Activated CD4-positive, alpha-beta T cell treated with anti-CD3 and anti-CD28 coated beads for 36 hours (primary cell): ENCODE results near the gene MTMR3. TPM values are rescaled to one million over a fixed set of nuclear protein-coding genes. Genes with fewer than 3 reads are reported as not detected.
A peak's percentile ranks its signal among the peaks of the same experiment; 100 is the strongest.
"Not testable (repeated sequence)": the region's sequence is repeated elsewhere in the genome, so short reads cannot be mapped to it uniquely, and the experiment has no call there.

Source experiments
- ATAC-seq: fragments of 200-7000 bp; cut with Tn5 transposase; one replicate; pipeline ENCODE4 v1.10.0; 2021; ENCODE audit warnings: mild to moderate bottlenecking, moderate library complexity
- CTCF ChIA-PET: fragments of 350-600 bp; sonication (Branson Sonifier 250); formaldehyde crosslinking; loops from one replicate; lab custom pipeline; 2021; ENCODE audit warnings: antibody characterized with exemption; lab: Charles Lee
- POLR2A ChIA-PET: fragments of 350-600 bp; sonication (Branson Sonifier 250); formaldehyde crosslinking; loops from one replicate; lab custom pipeline; 2021; ENCODE audit warnings: antibody characterized with exemption, inconsistent platforms; lab: Charles Lee
- DNase-seq: peaks from one replicate; pipeline ENCODE4 v3.0.0-alpha.2; 2020
- H3K27ac Mint-ChIP-seq: one replicate; pipeline ENCODE4 v1.8.0; 2021; ENCODE audit warnings: mixed read lengths
- H3K27me3 Mint-ChIP-seq: one replicate; pipeline ENCODE4 v1.8.0; 2021; ENCODE audit warnings: mixed read lengths
- H3K36me3 Mint-ChIP-seq: one replicate; pipeline ENCODE4 v1.8.0; 2021; ENCODE audit warnings: low read depth, mixed read lengths
- H3K4me1 Mint-ChIP-seq: one replicate; pipeline ENCODE4 v1.8.0; 2021; ENCODE audit warnings: mixed read lengths
- H3K4me3 Mint-ChIP-seq: one replicate; pipeline ENCODE4 v1.8.0; 2021; ENCODE audit warnings: mild to moderate bottlenecking, moderate library complexity, mixed read lengths
- H3K9me3 Mint-ChIP-seq: one replicate; pipeline ENCODE4 v1.8.0; 2021; ENCODE audit warnings: low read depth, mixed read lengths
- intact Hi-C, 2 experiments: fragments of 100-400 bp; cut with DNase I in 1 of 2; cut with micrococcal nuclease in 1 of 2; formaldehyde crosslinking; loops; one replicate each; pipeline versions ENCODE4 v1.14.2 to v1.15.1; 2022 to 2024; cut with DNase I, micrococcal nuclease
- total RNA-seq, 2 experiments: library from RNA; stranded (reverse); gene quantifications; one replicate each; pipeline ENCODE4 v1.2.3, GENCODE V29; 2021

The MTMR3 gene
- total RNA-seq, 2 experiments from 2014 or later = 19.2 to 22.8 TPM

DNA sequence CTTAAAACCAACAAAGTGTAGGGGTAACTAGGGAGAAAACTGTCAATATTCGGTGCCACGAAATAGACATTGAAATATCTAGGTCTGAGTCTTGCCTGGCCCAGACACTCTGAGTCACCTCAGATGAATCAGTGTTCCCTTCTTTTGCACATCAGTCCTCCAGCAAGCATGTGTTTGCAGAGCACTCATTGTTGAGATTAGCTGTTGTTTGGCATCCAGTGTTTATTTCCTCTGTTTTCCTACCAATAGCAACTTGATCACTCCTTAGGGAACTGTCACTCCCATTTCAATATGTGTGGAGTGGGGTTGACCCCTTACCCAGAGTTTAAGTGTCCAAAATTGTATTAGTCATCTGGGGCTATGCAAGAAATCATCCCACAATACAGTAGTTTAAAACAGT lies 40.2 kb upstream of the MTMR3 start:
- ChIA-PET CTCF (interaction anchor here (0.6 to 0.7 kb wide), 2 partner anchors 137 to 764 kb away, joined by 3 read pairs; no protein-coding TSS in a partner anchor), POLR2A (no interaction called here)
- DNase-seq (peak; percentile 12), ATAC-seq (no peak)
- peaks cover under 1% of the 10 kb centered on the region for H3K36me3 Mint-ChIP-seq
- no peaks in the 10 kb centered on the region for H3K27me3 Mint-ChIP-seq
- H3K4me1 Mint-ChIP-seq = peaks cover 15% of the 10 kb centered on the region
- peaks cover 4% of the 10 kb centered on the region for H3K9me3 Mint-ChIP-seq
- no peak overlapping the region for H3K4me3 Mint-ChIP-seq
- no peak overlapping the region for H3K27ac Mint-ChIP-seq
- intact Hi-C loops = no loop called here

DNA sequence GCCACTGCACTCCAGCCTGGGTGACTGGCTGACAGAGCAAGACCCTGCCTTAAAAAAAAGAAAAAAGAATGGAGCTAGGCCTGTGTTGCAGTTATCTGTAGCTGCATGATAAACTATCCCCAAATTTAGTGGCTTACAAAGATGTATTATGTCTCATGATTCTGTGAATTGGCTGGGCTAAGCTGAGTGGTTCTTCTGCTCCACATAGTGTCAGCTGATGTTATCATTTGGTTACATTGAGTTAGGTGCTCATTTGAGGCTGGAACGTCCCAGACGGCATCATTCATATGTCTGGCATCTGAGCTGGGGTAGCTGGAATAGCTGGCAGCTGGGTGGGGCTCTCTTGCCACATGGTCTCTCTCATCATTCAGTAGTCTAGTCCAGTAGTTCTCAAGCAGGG lies 36.7 kb upstream of the MTMR3 start:
- no peak for DNase-seq
- CTCF ChIA-PET = interaction anchor here (0.6 kb wide), 1 partner anchor 8 kb away, joined by 3 read pairs; the partner anchor contains the start of gene ASCC2
- no peak overlapping the region for H3K4me3 Mint-ChIP-seq

DNA sequence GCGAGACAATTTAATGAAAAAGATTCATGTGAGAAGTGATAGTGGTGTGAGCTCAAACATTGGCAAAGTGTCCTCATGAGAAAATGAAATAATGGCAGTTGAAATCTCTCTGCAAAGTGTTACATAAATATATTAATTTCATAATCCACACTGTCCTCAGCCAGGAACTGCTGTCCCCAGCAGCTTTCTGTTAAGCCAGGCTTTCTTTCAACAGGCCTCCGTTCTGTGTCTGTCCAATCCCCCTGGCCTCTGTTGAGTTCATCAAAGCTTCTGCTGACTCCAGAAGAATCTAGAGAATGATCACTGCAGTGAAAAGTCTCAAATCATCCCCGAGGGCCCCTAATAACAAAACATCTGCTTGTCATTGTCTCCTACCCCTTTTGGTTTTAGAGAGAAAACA lies 34.9 kb upstream of the MTMR3 start:
- no peak overlapping the region for H3K27ac Mint-ChIP-seq
- ATAC-seq = no peak
- CTCF ChIA-PET = interaction anchor here (1.1 kb wide), 1 partner anchor 9 kb away, joined by 3 read pairs; no protein-coding TSS in a partner anchor
- no peak for DNase-seq
- intact Hi-C loops = no loop called here
- peaks cover 4% of the 10 kb centered on the region for H3K9me3 Mint-ChIP-seq
- H3K4me3 Mint-ChIP-seq = no peak overlapping the region
- POLR2A ChIA-PET = no interaction called here
- H3K4me1 Mint-ChIP-seq = no peaks in the 10 kb centered on the region
- H3K27me3 Mint-ChIP-seq = no peaks in the 10 kb centered on the region
- H3K36me3 Mint-ChIP-seq = no peaks in the 10 kb centered on the region

More for the DNA sequence above, 36.7 kb upstream of the MTMR3 start:
- POLR2A ChIA-PET = no interaction called here
- peaks cover 5% of the 10 kb centered on the region for H3K4me1 Mint-ChIP-seq
- no peaks in the 10 kb centered on the region for H3K36me3 Mint-ChIP-seq
- no peak overlapping the region for H3K27ac Mint-ChIP-seq
- no peak for ATAC-seq
- intact Hi-C loops = no loop called here
- H3K27me3 Mint-ChIP-seq = no peaks in the 10 kb centered on the region
- H3K9me3 Mint-ChIP-seq = peaks cover 4% of the 10 kb centered on the region

DNA sequence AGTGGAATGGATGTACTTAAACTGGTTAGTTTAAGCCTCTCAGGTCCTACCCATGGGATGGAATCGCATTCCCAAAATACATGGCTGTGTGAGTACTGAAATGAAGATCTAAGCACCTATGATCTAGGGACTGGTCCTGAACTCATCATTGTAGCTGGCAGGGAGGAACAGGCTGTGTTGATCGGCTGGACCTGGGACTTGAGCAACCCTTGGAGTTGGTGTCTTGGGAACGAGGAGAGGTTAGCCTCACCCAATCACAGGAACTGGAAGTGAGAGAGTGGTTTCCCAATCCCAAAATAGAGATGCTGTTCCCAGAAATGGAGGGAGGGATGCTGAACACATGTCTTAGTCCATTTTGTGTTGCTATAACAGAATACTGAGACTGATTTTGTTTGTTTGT lies 28.5 kb upstream of the MTMR3 start:
- ChIA-PET CTCF (interaction anchor here (0.7 kb wide), 1 partner anchor 228 kb away, joined by 3 read pairs; no protein-coding TSS in a partner anchor), POLR2A (interaction anchor here (0.7 kb wide), 1 partner anchor 14 kb away, joined by 9 read pairs; no protein-coding TSS in a partner anchor)
- Mint-ChIP-seq H3K36me3 (no peaks in the 10 kb centered on the region), H3K9me3 (no peaks in the 10 kb centered on the region), H3K27me3 (no peaks in the 10 kb centered on the region), H3K27ac (no peak overlapping the region), H3K4me1 (no peaks in the 10 kb centered on the region), H3K4me3 (no peak overlapping the region)
- intact Hi-C loops = no loop called here
- ATAC-seq (no peak), DNase-seq (no peak)

DNA sequence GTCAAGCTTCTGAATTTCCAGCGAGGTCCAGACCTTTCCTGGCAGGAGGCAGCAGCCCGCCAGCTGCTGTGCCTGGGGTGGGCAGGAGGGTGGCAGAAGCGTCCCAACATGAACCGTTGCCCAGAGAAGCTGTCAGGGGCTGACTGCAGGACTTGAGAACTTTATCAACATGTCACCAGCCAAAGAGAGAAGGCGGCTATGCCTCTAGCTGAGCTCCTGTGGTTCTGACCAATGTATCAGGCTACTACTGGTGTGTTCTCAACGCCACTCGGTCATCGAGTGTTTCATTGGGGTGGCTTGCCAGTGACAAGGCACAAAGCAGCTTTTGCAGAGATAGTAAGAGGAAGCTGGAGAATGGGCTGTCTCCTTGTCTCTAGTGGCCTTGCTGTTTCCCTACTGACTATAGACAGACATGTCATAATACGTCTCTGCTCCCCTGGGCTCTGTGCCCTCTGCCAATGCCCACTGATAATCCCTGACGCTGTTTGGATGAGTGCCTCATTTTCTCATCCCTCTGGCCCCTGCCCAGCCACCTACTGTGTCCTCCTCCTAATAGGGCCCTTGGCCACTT lies 27.3 kb upstream of the MTMR3 start:
- POLR2A ChIA-PET = no interaction called here
- Mint-ChIP-seq H3K9me3 (no peaks in the 10 kb centered on the region), H3K36me3 (no peaks in the 10 kb centered on the region), H3K27me3 (no peaks in the 10 kb centered on the region), H3K27ac (no peak overlapping the region), H3K4me1 (no peaks in the 10 kb centered on the region), H3K4me3 (no peak overlapping the region)
- intact Hi-C loops = no loop called here
- CTCF ChIA-PET = interaction anchor here (1.1 kb wide), 1 partner anchor 53 kb away, joined by 3 read pairs; no protein-coding TSS in a partner anchor
- ATAC-seq = no peak
- no peak for DNase-seq

DNA sequence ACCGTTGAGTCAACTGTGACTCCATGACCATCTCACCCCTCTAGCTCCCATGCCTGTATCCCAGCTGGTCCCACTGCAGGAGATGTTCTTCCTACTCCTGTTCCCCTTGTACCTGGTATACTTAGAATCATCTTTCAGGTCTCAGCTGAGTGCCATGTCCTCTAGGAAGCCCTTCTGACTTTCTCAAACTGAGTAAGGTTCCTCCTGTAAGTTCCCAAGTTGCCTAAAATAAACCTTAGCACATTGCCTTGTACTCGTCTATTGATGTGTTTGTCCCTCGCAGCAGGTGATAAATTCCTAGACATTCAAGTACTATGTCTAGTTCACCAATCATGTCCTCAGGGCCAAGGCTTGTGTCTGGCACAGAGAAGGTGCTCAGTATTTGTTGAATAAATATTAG lies 26.5 kb upstream of the MTMR3 start:
- intact Hi-C loops = no loop called here
- Mint-ChIP-seq H3K4me3 (no peak overlapping the region), H3K9me3 (no peaks in the 10 kb centered on the region), H3K4me1 (no peaks in the 10 kb centered on the region), H3K27me3 (no peaks in the 10 kb centered on the region), H3K27ac (no peak overlapping the region), H3K36me3 (no peaks in the 10 kb centered on the region)
- ATAC-seq = no peak
- ChIA-PET CTCF (no interaction called here), POLR2A (no interaction called here)
- DNase-seq = no peak

DNA sequence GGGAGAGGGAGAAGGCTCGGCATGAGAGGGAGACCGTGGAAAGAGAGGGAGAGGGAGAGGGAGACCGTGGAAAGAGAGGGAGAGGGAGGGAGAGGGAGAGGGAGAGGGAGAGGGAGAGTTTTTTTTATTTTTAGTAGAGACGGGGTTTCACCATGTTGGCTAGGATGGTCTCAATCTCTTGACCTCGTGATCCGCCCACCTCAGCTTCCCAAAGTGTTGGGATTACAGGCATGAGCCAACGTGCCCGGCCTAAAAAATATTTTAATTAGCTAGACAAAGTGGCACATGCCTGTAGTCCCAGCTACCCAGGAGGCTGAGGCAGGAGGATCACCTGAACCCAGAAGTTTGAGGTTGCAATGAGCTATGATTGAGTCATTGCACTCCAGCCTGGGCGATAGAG lies 23.9 kb upstream of the MTMR3 start:
- H3K27me3 Mint-ChIP-seq, H3K4me1 Mint-ChIP-seq, H3K27ac Mint-ChIP-seq, ATAC-seq, H3K4me3 Mint-ChIP-seq, H3K36me3 Mint-ChIP-seq, DNase-seq, intact Hi-C loops, H3K9me3 Mint-ChIP-seq, POLR2A ChIA-PET: not testable (repeated sequence)
- CTCF ChIA-PET = interaction anchor here (0.6 kb wide), 2 partner anchors 8 to 96 kb away, joined by 3 to 4 read pairs; no protein-coding TSS in a partner anchor

DNA sequence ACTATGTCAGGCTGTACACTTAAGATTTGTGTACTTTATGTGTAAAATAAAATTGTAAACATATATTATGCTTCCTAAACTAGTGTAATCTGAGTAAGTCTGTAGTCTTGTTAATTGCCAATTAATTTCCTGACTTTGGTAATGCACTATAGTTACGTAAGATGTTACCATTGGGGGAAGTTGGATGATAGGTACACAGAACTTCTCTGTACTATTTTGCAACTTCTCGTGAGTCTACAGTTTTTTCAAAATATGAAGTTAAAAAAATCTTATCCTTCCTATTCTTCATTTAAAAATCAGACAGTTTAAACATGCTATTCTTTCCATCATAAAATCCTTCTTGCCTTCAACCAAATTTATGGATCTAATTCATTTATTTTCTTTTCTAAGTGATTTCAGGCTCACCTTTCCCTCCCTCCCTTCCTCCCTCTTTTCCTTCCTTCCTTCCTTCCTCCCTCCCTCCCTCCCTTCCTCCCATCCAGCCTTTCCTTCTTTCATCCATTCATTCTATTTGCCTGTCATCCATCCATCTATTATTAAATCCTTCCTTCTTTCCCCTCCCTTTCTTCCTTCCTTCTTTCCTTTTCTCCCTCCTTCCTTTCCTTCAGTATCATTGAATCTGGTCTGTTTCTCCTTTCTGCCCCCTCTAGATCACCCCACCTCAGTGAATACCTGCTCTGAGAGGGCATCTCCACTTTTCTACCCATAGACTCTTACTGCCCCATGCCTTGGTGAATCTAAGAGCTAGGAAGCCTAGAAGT lies 22.8 kb upstream of the MTMR3 start:
- DNase-seq (no peak), ATAC-seq (no peak)
- Mint-ChIP-seq H3K36me3 (no peaks in the 10 kb centered on the region), H3K4me3 (no peak overlapping the region), H3K27me3 (no peaks in the 10 kb centered on the region), H3K9me3 (no peaks in the 10 kb centered on the region), H3K4me1 (no peaks in the 10 kb centered on the region), H3K27ac (no peak overlapping the region)
- ChIA-PET POLR2A (no interaction called here), CTCF (no interaction called here)
- intact Hi-C loops = no loop called here

DNA sequence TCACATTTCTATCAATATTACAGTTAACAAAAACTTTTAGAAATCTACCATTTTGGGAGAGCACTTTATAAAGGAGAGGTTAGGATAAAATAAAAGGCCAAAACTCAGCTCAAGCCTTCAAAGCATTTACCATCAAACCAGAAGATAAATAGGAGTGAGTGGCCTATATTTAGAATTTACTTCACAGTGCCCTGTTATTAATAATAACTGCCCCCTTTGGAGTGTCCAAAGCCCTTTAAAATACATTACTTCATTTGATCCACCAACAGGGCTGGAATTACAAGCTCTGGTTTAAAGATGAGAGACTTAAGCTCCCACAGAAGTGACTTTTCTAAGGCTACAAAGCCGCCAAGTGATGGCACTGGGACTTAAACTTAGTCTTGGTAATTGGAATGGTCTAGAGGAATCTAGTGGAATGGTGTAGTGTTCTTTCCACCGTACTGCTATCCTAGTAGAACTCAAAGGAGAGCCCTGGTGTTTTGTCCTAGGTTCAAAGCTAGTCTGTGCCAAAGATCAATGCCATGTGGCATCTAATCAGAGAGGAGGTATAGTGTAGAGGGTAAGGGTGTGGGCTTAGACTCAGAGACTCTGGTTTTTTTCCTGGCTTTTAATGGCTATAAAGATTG lies 21.2 kb upstream of the MTMR3 start:
- CTCF ChIA-PET = no interaction called here
- intact Hi-C loops = no loop called here
- POLR2A ChIA-PET = interaction anchor here (0.7 kb wide), 1 partner anchor 76 kb away, joined by 3 read pairs; no protein-coding TSS in a partner anchor

DNA sequence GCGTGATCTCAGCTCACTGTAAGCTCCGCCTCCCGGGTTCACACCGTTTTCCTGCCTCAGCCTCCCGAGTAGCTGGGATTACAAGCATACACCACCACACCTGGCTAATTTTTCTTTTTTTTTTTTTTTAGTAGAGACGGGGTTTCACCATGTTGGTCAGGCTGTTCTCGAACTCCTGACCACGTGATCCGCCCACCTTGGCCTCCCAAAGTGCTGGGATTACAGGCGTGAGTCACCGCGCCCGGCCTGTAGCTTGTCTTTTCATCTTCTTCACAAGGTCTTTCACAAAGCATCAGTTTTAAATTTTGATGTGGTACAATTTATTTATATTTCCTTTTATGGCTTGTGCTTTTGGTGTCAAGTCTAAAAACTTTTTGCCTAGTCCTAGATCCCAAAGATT lies 17.4 kb upstream of the MTMR3 start:
- H3K4me1 Mint-ChIP-seq, H3K9me3 Mint-ChIP-seq, H3K27me3 Mint-ChIP-seq, POLR2A ChIA-PET, H3K4me3 Mint-ChIP-seq, H3K36me3 Mint-ChIP-seq, ATAC-seq, H3K27ac Mint-ChIP-seq, intact Hi-C loops: not testable (repeated sequence)
- DNase-seq = peak; percentile 20
- CTCF ChIA-PET = interaction anchor here (1.0 to 1.3 kb wide), 2 partner anchors 16 to 140 kb away, joined by 3 read pairs; no protein-coding TSS in a partner anchor

More for the DNA sequence above, 21.2 kb upstream of the MTMR3 start:
- DNase-seq = no peak
- Mint-ChIP-seq H3K27me3 (no peaks in the 10 kb centered on the region), H3K36me3 (no peaks in the 10 kb centered on the region), H3K4me1 (no peaks in the 10 kb centered on the region), H3K4me3 (no peak overlapping the region), H3K9me3 (no peaks in the 10 kb centered on the region), H3K27ac (no peak overlapping the region)
- no peak for ATAC-seq

DNA sequence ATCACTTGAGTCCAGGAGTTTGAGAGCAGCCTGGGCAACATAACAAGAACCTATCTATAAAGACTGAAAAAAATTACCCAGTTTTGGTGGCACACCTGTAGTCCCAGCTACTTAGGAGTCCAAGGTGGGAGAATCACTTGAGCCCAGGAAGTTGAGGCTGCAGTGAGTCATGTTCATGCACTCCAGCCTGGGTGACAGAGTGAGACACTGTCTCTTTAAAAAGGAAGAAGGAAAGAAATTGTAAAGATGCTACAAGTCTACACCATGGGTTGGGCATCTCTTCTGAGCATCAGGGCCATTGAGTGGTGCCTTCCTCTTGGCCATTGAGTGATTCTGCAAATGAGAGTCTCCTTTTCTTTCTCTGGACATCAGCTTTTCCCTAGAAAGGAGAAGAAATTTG lies 15.7 kb upstream of the MTMR3 start:
- no peaks in the 10 kb centered on the region for H3K9me3 Mint-ChIP-seq
- DNase-seq = no peak
- no peak overlapping the region for H3K4me3 Mint-ChIP-seq
- no peaks in the 10 kb centered on the region for H3K36me3 Mint-ChIP-seq
- ChIA-PET CTCF (no interaction called here), POLR2A (no interaction called here)
- peaks cover 2% of the 10 kb centered on the region for H3K27me3 Mint-ChIP-seq
- no peak overlapping the region for H3K27ac Mint-ChIP-seq
- H3K4me1 Mint-ChIP-seq = peaks cover 5% of the 10 kb centered on the region
- intact Hi-C loops = no loop called here
- no peak for ATAC-seq
